Psoas muscle (tissue), 8 donors: Measurements from ENCODE around the gene HGF. TPM values are rescaled to one million over a fixed set of nuclear protein-coding genes. Genes with fewer than 3 reads are reported as not detected.

Source experiments
- ATAC-seq, 4 donors: fragments of 200-7000 bp; cut with Tn5 transposase; one replicate each; pipeline ENCODE4 v1.9.1; 2020; ENCODE audit warnings: moderate library complexity in 3 of 4, mild to moderate bottlenecking in 2 of 4
- DNase-seq, 2 donors: peaks; one replicate each; pipeline ENCODE4 v3.0.0-alpha.2; 2020
- H3K27ac ChIP-seq: fragments of 200-600 bp; one replicate; pipeline ENCODE4 v1.8.0; 2022
- H3K27me3 ChIP-seq, 3 donors: fragments of 200-600 bp in 1 of 3; one replicate each; pipeline versions ENCODE4 v1.6.1 to v1.8.0; 2013 to 2022; ENCODE audit warnings: low read length in 2 of 3, mild to moderate bottlenecking in 2 of 3, moderate library complexity in 1 of 3; ENCODE audit not compliant: insufficient read depth in 3 of 3
- H3K36me3 ChIP-seq, 2 donors: fragments of 200-600 bp in 1 of 2; one replicate each; pipeline versions ENCODE4 v1.6.1 to v1.8.0; 2013 to 2022; ENCODE audit warnings: low read depth in 1 of 2, mild to moderate bottlenecking in 1 of 2, moderate library complexity in 1 of 2; ENCODE audit not compliant: insufficient read depth in 1 of 2
- H3K4me1 ChIP-seq: fragments of 200-600 bp; one replicate; pipeline ENCODE4 v1.8.0; 2022
- H3K4me3 ChIP-seq: fragments of 200-600 bp; one replicate; pipeline ENCODE4 v1.8.0; 2022; ENCODE audit warnings: mild to moderate bottlenecking
- H3K9me3 ChIP-seq: fragments of 200-600 bp; one replicate; pipeline ENCODE4 v1.8.0; 2022
- WGBS, 3 donors: extraction: QIAGEN DNeasy Blood & Tissue Kit; methylation state at CpG; one replicate each; pipeline versions ENCODE4 v1.1.6 to v1.1.7; 2013; 5-methylcytosine and 5-hydroxymethylcytosine counted together
- intact Hi-C, 2 donors: fragments of 100-400 bp; cut with DNase I; formaldehyde crosslinking; loops; one replicate each; pipeline versions ENCODE4 v1.11.0 to v1.14.2; 2022
- polyA plus RNA-seq, 3 donors: library from polyadenylated mRNA; stranded (reverse); fragments of 200-250 nt; gene quantifications; one replicate each; pipeline ENCODE4 v1.2.3, GENCODE V29; 2013
- total RNA-seq, 4 donors: library from RNA; stranded (reverse); fragmentation: NEBNext Ultra II Directional in 2 of 4; extraction: Animal tissue kit (Norgen Biotek cat#: 25700) in 2 of 4; gene quantifications; one replicate each; pipeline versions ENCODE4 v1.2.1 to v1.2.4, GENCODE V29; 2021 to 2023
- TF ChIP-seq, protein P1 (sequence below): fragments of 200-600 bp; IDR thresholded peaks from one replicate; pipeline ENCODE4 v1.8.0; 2022; ENCODE audit warnings: antibody characterized with exemption
- donor health status: healthy with polysubstance abuse.
- donor health status: DM: no; HTN: no; CAD: no; lungs with moderate emphysema.
- donor health status: Bipolar disorder and iron deficiency.
- donor health status: healthy.
- donor health status: DM: yes; HTN: yes; CAD: no.
- donor health status: DM: no; HTN: no; CAD: no.
- donor health status: DM: no; HTN: no; CAD: no.
- donor health status: DM: yes; HTN: yes; CAD: no.

Gene HGF
- total and polyA plus RNA-seq, 7 donors = 0.25 to 3.7 (median 0.78) TPM

- no peaks in the 10 kb centered on the region for H3K27me3 ChIP-seq
- no peaks in the 10 kb centered on the region for H3K9me3 ChIP-seq
- TF ChIP-seq, protein P1, sequence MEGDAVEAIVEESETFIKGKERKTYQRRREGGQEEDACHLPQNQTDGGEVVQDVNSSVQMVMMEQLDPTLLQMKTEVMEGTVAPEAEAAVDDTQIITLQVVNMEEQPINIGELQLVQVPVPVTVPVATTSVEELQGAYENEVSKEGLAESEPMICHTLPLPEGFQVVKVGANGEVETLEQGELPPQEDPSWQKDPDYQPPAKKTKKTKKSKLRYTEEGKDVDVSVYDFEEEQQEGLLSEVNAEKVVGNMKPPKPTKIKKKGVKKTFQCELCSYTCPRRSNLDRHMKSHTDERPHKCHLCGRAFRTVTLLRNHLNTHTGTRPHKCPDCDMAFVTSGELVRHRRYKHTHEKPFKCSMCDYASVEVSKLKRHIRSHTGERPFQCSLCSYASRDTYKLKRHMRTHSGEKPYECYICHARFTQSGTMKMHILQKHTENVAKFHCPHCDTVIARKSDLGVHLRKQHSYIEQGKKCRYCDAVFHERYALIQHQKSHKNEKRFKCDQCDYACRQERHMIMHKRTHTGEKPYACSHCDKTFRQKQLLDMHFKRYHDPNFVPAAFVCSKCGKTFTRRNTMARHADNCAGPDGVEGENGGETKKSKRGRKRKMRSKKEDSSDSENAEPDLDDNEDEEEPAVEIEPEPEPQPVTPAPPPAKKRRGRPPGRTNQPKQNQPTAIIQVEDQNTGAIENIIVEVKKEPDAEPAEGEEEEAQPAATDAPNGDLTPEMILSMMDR = no peak
- no peak for DNase-seq
- H3K4me3 ChIP-seq = no peak overlapping the region
- H3K36me3 ChIP-seq = no peaks in the 10 kb centered on the region
- H3K27ac ChIP-seq = no peak overlapping the region
- intact Hi-C loops = no loop called here
- ATAC-seq = no peak
- no peaks in the 10 kb centered on the region for H3K4me1 ChIP-seq
Observed at GRCh38 chr7:81707966-81708365, 61.9 kb downstream of the HGF start.

DNA sequence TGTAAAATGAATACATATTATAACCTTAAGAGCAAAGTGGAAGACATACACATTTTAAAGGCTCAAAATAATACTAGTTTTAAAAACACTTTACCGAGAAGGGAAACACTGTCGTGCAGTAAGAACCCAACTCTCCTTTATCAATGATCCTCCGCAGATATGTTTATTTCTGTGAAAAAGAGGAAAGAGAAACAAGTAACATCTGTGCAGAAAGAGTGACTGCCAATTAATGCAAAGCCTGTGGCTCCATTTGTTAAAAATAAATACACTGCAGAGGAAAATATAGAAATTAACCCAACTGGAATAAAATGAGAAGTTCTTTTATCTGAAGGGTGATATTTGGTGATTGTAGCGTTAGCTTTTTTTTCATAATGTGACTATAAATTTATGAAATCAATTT is 62.7 kb downstream of the HGF start:
- WGBS, 3 donors = 83 to 92% (median 84%) methylated on average over 4 of the region's 4 CpGs
- TF ChIP-seq, protein P1 = no peak
- H3K27me3 ChIP-seq = no peaks in the 10 kb centered on the region
- no peaks in the 10 kb centered on the region for H3K36me3 ChIP-seq
- ATAC-seq (no peak), DNase-seq (no peak)
- H3K9me3 ChIP-seq = no peaks in the 10 kb centered on the region
- no peak overlapping the region for H3K4me3 ChIP-seq
- no peaks in the 10 kb centered on the region for H3K4me1 ChIP-seq
- no peak overlapping the region for H3K27ac ChIP-seq
- intact Hi-C loops = no loop called here

- TF ChIP-seq, protein P1 = no peak
- no peak overlapping the region for H3K4me3 ChIP-seq
- no peaks in the 10 kb centered on the region for H3K36me3 ChIP-seq
- intact Hi-C loops = no loop called here
- no peak overlapping the region for H3K27ac ChIP-seq
- ATAC-seq = no peak
- H3K4me1 ChIP-seq = no peaks in the 10 kb centered on the region
- no peaks in the 10 kb centered on the region for H3K27me3 ChIP-seq
- DNase-seq = no peak
- WGBS, 3 donors = 69 to 73% (median 73%) methylated on average over 2 of the region's 2 CpGs
- no peaks in the 10 kb centered on the region for H3K9me3 ChIP-seq
Observed at GRCh38 chr7:81705206-81705605, 64.6 kb downstream of the HGF start.

- no peaks in the 10 kb centered on the region for H3K36me3 ChIP-seq
- no peak overlapping the region for H3K4me3 ChIP-seq
- no peak for DNase-seq
- no peaks in the 10 kb centered on the region for H3K27me3 ChIP-seq
- intact Hi-C loops = no loop called here
- TF ChIP-seq, protein P1 = no peak
- no peaks in the 10 kb centered on the region for H3K9me3 ChIP-seq
- H3K27ac ChIP-seq = no peak overlapping the region
- no peaks in the 10 kb centered on the region for H3K4me1 ChIP-seq
- WGBS, 3 donors = 56 to 73% (median 69%) methylated on average over 3 of the region's 3 CpGs
- no peak for ATAC-seq
Observed at GRCh38 chr7:81704595-81704994, 65.3 kb downstream of the HGF start.

- Histone ChIP-seq H3K9me3 (no peaks in the 10 kb centered on the region), H3K4me1 (no peaks in the 10 kb centered on the region), H3K27ac (no peak overlapping the region), H3K27me3 (no peaks in the 10 kb centered on the region), H3K4me3 (no peak overlapping the region), H3K36me3 (no peaks in the 10 kb centered on the region)
- intact Hi-C loops = no loop called here
- DNase-seq (no peak), ATAC-seq (no peak)
- TF ChIP-seq, protein P1 = no peak
Observed at GRCh38 chr7:81698965-81699364, 70.9 kb downstream of the HGF start.
